Stimulated activated CD4-positive, alpha-beta T cell treated with anti-CD3 and anti-CD28 coated beads, Interleukin-4, amount 100 ng/mL, for 24 hours (primary cell): Measurements from ENCODE around the gene VEGFB.

Experiments used
- DNase-seq: peaks from one replicate; pipeline ENCODE4 v3.0.0-alpha.2; 2020

VEGFB gene

GRCh38 chr11:64233913-64234586 lies at the start of gene VEGFB:
Gene VEGFB, plus strand, starts transcription at chr11:64234584. Its CDS starts 250 bp downstream, at chr11:64234834.
- DNase-seq, result peak; percentile 64

- DNase-seq, result peak; percentile 43
These were observed 49.1 kb upstream of the VEGFB start for GRCh38 chr11:64185175-64185692.

- peak; percentile 99 for DNase-seq
These were observed 48.5 kb upstream of the VEGFB start, which contains the start of gene STIP1 for GRCh38 chr11:64185693-64186491. Gene STIP1, plus strand, starts transcription at chr11:64186171. Its CDS starts 91 bp downstream, at chr11:64186262.

GRCh38 chr11:64186492-64187165 lies 47.8 kb upstream of the VEGFB start:
- peak; percentile 53 for DNase-seq

GRCh38 chr11:64192434-64192833 lies 42.0 kb upstream of the VEGFB start:
- DNase-seq, result no peak

- no peak for DNase-seq
These were observed 37.8 kb upstream of the VEGFB start for GRCh38 chr11:64196626-64197025.

GRCh38 chr11:64198511-64198910 lies 35.9 kb upstream of the VEGFB start:
- no peak for DNase-seq

GRCh38 chr11:64201543-64201942 lies 32.8 kb upstream of the VEGFB start:
- DNase-seq, result no peak

- DNase-seq, result no peak
These were observed 31.4 kb upstream of the VEGFB start for GRCh38 chr11:64202992-64203391.

- DNase-seq, result no peak
These were observed 30.8 kb upstream of the VEGFB start for GRCh38 chr11:64203421-64204079.

- DNase-seq, result no peak
These were observed 30.3 kb upstream of the VEGFB start for GRCh38 chr11:64204080-64204440.

GRCh38 chr11:64204464-64204989 lies 29.9 kb upstream of the VEGFB start:
- DNase-seq, result peak; percentile 81

GRCh38 chr11:64206457-64207255 lies 27.7 kb upstream of the VEGFB start, which contains the start of gene FERMT3:
Gene FERMT3, plus strand, starts transcription at chr11:64206721. Its CDS starts 644 bp downstream, at chr11:64207365.
- DNase-seq, result peak; percentile 74

- peak; percentile 86 for DNase-seq
These were observed 26.9 kb upstream of the VEGFB start for GRCh38 chr11:64207256-64208085.

GRCh38 chr11:64208086-64208795 lies 26.1 kb upstream of the VEGFB start:
- DNase-seq, result no peak

- no peak for DNase-seq
These were observed 25.4 kb upstream of the VEGFB start for GRCh38 chr11:64208796-64209562.

GRCh38 chr11:64209563-64209843 lies 24.9 kb upstream of the VEGFB start:
- no peak for DNase-seq

- no peak for DNase-seq
These were observed 23.9 kb upstream of the VEGFB start for GRCh38 chr11:64210301-64211020.
